ENCODE measurements around the gene C14orf132. TPM values are rescaled to one million over a fixed set of nuclear protein-coding genes. Genes with fewer than 3 reads are reported as not detected.

The C14orf132 gene
- total RNA-seq, 1 donor from 2014 or later: 12.0 TPM

DNA sequence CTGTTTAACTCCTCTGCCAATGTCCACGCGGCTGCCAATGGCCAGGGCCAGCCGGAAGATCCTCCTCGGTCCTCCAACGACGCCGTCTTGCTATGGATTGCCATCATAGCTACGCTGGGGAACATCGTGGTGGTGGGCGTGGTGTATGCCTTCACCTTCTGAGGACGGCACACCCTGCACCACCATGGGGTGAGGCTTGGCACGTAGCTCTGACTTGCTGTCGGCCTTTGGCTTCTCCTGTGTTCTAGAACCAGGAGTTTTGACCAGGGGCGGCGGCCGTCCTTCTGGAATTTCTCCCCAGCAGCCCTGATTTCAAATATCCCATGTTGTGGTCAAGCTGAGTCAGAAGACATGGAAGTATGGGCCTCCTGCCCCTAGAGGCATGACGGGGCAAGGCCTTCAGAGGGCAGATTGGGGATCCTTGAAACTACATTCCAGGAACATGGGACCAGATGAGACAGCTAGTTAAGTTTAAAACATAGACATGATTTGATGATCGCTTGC is 47.5 kb downstream of the C14orf132 start:
- Histone ChIP-seq H3K36me3 (peaks cover 0 to 16% of the 10 kb centered on the region in 2 donors), H3K4me3 (no peak overlapping the region), H3K4me1 (peaks cover 27% of the 10 kb centered on the region), H3K27ac (no peak overlapping the region), H3K9me3 (no peaks in the 10 kb centered on the region), H3K27me3 (no peaks in the 10 kb centered on the region)
- no peak for DNase-seq (ENCODE audit: extremely low spot score in 2 of 2)
- TF ChIP-seq POLR2AphosphoS5 (IDR thresholded peaks at IDR 0.05; ENCODE audit: insufficient read depth in 1 of 2, low read depth in 1 of 2) (no peak), CTCF (IDR thresholded peaks at IDR 0.05) (no peak), POLR2A (IDR thresholded peaks at IDR 0.05) (no peak)
- intact Hi-C loops (cut with DNase I): no loop called here

DNA sequence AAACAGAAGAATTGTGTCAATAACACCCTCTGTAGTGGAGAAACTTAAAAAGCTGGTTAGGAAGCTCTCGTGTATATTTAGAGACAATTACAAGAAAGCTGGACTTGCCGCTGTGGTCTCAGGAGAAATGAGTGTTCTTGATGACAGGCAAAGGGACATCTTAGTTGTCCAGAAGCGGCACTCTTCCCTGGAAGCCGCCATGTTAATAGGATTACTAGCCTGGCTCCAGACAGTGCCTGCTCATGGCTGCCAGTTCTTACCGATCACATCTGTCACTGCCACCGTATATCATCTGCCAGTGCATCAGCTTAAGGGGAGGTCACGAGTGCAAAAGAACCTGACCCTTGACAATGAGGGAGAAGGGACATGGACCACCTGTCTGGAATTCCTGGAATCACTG is 48.9 kb downstream of the C14orf132 start:
- Histone ChIP-seq H3K36me3 (peaks cover 0 to 16% of the 10 kb centered on the region in 2 donors), H3K4me3 (no peak overlapping the region), H3K9me3 (no peaks in the 10 kb centered on the region), H3K27ac (no peak overlapping the region), H3K27me3 (no peaks in the 10 kb centered on the region), H3K4me1 (peaks cover 28% of the 10 kb centered on the region)
- intact Hi-C loops (cut with DNase I): no loop called here
- TF ChIP-seq POLR2A (IDR thresholded peaks at IDR 0.05) (no peak), POLR2AphosphoS5 (IDR thresholded peaks at IDR 0.05; ENCODE audit: insufficient read depth in 1 of 2, low read depth in 1 of 2) (no peak), CTCF (IDR thresholded peaks at IDR 0.05) (no peak)
- no peak for DNase-seq (ENCODE audit: extremely low spot score in 2 of 2)

DNA sequence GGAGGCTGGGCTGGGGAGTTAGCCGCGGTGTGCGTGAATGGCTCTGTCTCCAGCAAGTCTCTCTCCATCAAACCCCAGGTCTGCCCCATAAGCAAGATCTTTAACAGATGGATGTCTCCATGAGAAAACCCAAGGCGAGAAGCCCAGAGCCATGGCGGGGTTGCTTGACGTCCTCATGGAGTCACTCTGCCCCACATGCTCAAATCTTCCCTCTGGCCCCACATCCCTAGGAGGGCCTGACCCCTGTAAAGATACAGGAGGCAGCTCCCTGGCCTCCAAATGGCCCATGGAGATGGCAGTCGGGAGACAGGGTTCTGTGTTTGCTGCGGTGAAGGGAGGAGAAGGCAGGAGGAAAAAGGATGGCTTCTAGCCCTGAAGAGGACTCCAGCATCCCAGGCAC is 49.3 kb downstream of the C14orf132 start:
- Histone ChIP-seq H3K27ac (no peak overlapping the region), H3K9me3 (no peaks in the 10 kb centered on the region), H3K36me3 (peaks cover 0 to 16% of the 10 kb centered on the region in 2 donors), H3K27me3 (no peaks in the 10 kb centered on the region), H3K4me3 (no peak overlapping the region), H3K4me1 (peaks cover 28% of the 10 kb centered on the region)
- DNase-seq (ENCODE audit: extremely low spot score in 2 of 2): no peak
- TF ChIP-seq CTCF (IDR thresholded peaks at IDR 0.05) (no peak), POLR2AphosphoS5 (IDR thresholded peaks at IDR 0.05; ENCODE audit: insufficient read depth in 1 of 2, low read depth in 1 of 2) (no peak), POLR2A (IDR thresholded peaks at IDR 0.05) (no peak)
- intact Hi-C loops (cut with DNase I): no loop called here

DNA sequence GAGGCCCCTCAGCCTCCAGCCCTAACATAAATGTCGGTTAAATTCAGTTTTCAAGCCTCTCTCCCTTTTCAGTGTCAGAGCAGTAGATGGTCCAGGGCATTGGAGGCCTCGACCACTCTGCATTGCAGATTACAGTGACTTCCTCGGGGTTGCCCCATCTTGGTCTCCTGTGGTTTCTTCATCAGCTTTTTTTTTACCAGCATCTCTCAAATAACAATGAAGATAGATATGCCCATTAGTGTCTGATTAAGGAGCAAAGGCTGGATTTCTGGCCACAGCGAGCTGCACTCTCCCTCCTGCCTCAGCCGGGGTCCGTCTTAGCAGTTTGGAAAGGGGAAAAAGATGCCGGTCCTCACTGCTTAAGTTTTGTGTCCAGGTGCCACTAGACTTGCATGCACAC is 49.7 kb downstream of the C14orf132 start:
- Histone ChIP-seq H3K27ac (no peak overlapping the region), H3K9me3 (no peaks in the 10 kb centered on the region), H3K36me3 (peaks cover 0 to 16% of the 10 kb centered on the region in 2 donors), H3K27me3 (no peaks in the 10 kb centered on the region), H3K4me1 (peaks cover 23% of the 10 kb centered on the region), H3K4me3 (no peak overlapping the region)
- intact Hi-C loops (cut with DNase I): no loop called here
- no peak for DNase-seq (ENCODE audit: extremely low spot score in 2 of 2)
- TF ChIP-seq POLR2A (IDR thresholded peaks at IDR 0.05) (no peak), POLR2AphosphoS5 (IDR thresholded peaks at IDR 0.05; ENCODE audit: insufficient read depth in 1 of 2, low read depth in 1 of 2) (no peak), CTCF (IDR thresholded peaks at IDR 0.05) (no peak)

DNA sequence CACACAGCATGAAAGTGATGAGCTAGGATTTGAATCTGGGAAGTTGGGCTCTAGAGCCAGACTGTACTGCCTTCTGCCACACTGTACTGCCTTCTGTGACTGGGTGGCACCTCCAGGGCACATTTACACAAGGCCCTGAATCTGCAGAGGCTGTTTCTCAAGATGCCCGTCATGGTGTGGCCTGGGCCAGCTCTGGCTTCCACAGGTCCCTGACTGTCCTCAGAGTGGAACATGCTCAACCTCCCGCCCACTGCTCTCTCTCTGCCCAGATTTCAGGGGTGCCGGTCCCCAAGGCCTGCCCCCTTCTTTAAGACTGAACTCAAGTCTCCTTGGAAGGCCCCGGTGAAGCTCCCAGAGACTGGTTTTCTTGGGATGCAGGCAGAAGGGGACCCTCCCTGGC is 50.2 kb downstream of the C14orf132 start:
- DNase-seq (ENCODE audit: extremely low spot score in 2 of 2): no peak
- Histone ChIP-seq H3K36me3 (peaks cover 0 to 16% of the 10 kb centered on the region in 2 donors), H3K9me3 (no peaks in the 10 kb centered on the region), H3K4me1 (peaks cover 23% of the 10 kb centered on the region), H3K27me3 (no peaks in the 10 kb centered on the region), H3K27ac (no peak overlapping the region), H3K4me3 (no peak overlapping the region)
- no peak for TF ChIP-seq POLR2A (IDR thresholded peaks at IDR 0.05)
- no peak for TF ChIP-seq POLR2AphosphoS5 (IDR thresholded peaks at IDR 0.05; ENCODE audit: insufficient read depth in 1 of 2, low read depth in 1 of 2)
- intact Hi-C loops (cut with DNase I): no loop called here
